ENCODE results near the gene ITGBL1.

DNA sequence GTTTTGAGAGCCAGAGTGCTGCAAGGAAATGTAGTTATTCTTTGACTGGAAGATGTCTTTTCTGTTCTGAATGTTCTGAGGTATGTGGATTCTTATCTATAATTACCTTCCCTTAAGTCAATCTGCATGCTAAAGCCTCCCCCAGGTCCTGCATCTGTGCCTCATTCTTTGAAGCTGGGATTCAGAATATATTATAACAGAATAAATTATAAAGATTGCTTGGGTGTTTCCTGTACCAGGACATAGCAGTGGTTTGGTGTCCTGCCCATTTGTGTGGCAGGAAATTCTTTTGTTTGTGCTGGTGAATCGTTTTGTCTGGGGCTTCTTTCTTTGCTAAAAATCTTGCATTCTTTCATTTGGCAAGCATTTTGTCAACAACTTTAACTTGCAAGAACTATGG, 60.2 kb downstream of the ITGBL1 start:
- TF ChIP-seq POLR2A (IDR thresholded peaks at IDR 0.05): no peak
- no peak for TF ChIP-seq CTCF (IDR thresholded peaks at IDR 0.05)

All from testis (tissue), 2 donors.